Right lobe of liver (tissue), 4 donors: ENCODE data around the gene EMID1.

Experiments used
- CTCF ChIP-seq, 4 donors: fragments of 200-600 bp in 3 of 4; fragments of 450-650 bp in 1 of 4; IDR thresholded peaks; one replicate each; pipeline versions ENCODE4 v1.5.1 to v1.8.0; 2016 to 2022; ENCODE audit warnings: antibody characterized with exemption in 4 of 4, mild to moderate bottlenecking in 2 of 4
- POLR2A ChIP-seq: fragments of 450-650 bp; IDR thresholded peaks from one replicate; pipeline ENCODE4 v1.6.1; 2017; ENCODE audit warnings: antibody characterized with exemption, mild to moderate bottlenecking
- donor health status: DM: no; HTN: no; CAD: no.
- donor health status: DM: no; HTN: no; CAD: no.
- donor health status: DM: no; HTN: yes; CAD: no.

- TF ChIP-seq CTCF (IDR thresholded peaks at IDR 0.05) (no peak), POLR2A (no peak)
These were observed 96.2 kb downstream of the EMID1 start for GRCh38 chr22:29301716-29302401.
